Neuron (in vitro differentiated cells): ENCODE results near the gene TMEM186.
"Not testable (repeated sequence)": the region's sequence is repeated elsewhere in the genome, so short reads cannot be mapped to it uniquely, and the experiment has no call there.

Experiments used
- H2AFZ ChIP-seq: one replicate; pipeline ENCODE4 v1.6.1; 2013; ENCODE audit warnings: low read depth, mild to moderate bottlenecking, inconsistent platforms, low read length, moderate library complexity
- H3K27me3 ChIP-seq: one replicate; pipeline ENCODE4 v1.6.1; 2013; ENCODE audit warnings: low read length; ENCODE audit not compliant: insufficient read depth
- H3K36me3 ChIP-seq: one replicate; pipeline ENCODE4 v1.6.1; 2013; ENCODE audit warnings: low read length; ENCODE audit not compliant: insufficient read depth
- H3K4me1 ChIP-seq: one replicate; pipeline ENCODE4 v1.6.1; 2013; ENCODE audit warnings: low read length; ENCODE audit not compliant: insufficient read depth
- H3K4me3 ChIP-seq: 2 replicates; pipeline ENCODE4 v1.5.1; 2013; ENCODE audit warnings: mild to moderate bottlenecking, low read length, moderate library complexity
- H3K9me3 ChIP-seq: one replicate; pipeline ENCODE4 v1.6.1; 2013; ENCODE audit warnings: low read length

Gene TMEM186, protein sequence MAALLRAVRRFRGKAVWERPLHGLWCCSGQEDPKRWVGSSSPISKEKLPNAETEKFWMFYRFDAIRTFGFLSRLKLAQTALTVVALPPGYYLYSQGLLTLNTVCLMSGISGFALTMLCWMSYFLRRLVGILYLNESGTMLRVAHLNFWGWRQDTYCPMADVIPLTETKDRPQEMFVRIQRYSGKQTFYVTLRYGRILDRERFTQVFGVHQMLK

DNA sequence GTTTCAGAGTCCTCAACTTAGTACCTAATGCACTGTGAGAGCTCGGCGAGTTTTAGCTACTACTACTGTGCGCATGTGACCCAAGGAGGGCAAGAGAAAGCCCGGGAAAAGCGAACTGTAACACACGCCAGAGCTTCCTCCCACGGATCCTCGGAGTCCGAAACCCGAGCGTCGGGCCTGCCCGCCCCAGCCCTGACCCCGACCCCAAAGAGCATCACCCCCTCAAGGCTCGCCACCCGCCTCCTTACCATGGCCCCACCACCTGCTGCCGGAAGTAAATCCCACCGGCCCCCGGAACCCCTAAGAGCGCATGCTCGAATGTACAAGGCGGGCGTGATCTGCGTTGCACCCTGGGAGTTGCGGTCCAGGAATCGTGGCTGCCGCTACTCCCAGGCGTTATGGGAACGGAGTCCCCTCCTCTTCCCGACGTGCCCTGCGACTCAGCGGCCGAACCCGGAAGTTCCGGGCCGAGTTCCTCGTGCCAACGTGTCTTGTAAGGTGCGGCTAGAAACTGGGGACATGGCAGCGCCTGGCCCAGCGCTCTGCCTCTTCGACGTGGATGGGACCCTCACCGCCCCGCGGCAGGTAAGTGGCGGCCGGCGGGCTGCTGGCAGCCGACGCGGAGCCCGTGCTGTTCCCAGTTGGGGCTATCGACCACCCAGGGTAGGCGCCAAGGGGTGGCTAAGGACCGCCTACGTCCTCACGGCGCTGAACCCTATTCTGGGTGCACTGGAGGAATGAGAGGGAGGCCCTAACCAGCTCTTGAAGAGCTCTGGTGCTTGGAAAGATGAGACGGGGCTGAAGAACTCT lies at the start of gene TMEM186, which contains the start of gene PMM2:
TMEM186 (minus strand) TSS at position 276 of the 810 bp plus-strand sequence; CDS start at position 251, 25 bp downstream.
PMM2 (plus strand) TSS at position 476 of the 810 bp plus-strand sequence; CDS start at position 520, 44 bp downstream.
- peak within 1 kb of the TSS; percentile 92 for H3K4me3 ChIP-seq
- H3K9me3 ChIP-seq, result no peaks in the 10 kb centered on the region
- peaks cover 16% of the 10 kb centered on the region for H3K36me3 ChIP-seq
- peak within 1 kb of the TSS; percentile 27 for H2AFZ ChIP-seq
- H3K4me1 ChIP-seq, result peaks cover 23% of the 10 kb centered on the region
- no peaks in the 10 kb centered on the region for H3K27me3 ChIP-seq

DNA sequence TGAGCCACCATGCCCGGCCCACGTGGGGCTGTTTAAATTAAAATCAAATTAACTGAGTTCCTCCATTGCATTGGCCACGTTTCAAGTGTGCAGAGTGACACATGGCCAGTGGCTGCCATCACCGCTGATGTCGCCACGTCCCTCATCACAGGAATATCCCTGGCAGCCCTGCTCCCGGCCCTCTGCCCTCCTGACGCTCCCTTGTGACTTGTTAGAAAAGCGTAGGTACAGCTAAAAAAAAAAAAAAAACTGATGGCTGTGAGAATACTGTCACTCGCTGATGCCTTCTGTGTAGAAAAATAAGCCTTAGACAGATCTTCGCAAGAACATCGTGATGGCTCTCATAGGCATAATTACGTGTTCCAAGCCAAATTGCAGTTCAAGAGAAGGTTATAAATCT lies 49.7 kb upstream of the TMEM186 start:
- peaks cover 45% of the 10 kb centered on the region for H3K36me3 ChIP-seq
- no peak overlapping the region for H3K4me3 ChIP-seq

GRCh38 chr16:8846401-8846932 lies 49.0 kb upstream of the TMEM186 start:
- Histone ChIP-seq H3K36me3 (peaks cover 40% of the 10 kb centered on the region), H3K9me3 (no peaks in the 10 kb centered on the region), H3K4me3 (no peak overlapping the region), H3K4me1 (no peaks in the 10 kb centered on the region), H3K27me3 (no peaks in the 10 kb centered on the region), H2AFZ (no peak overlapping the region)

More for the DNA sequence above, 49.7 kb upstream of the TMEM186 start:
- no peak overlapping the region for H2AFZ ChIP-seq
- H3K4me1 ChIP-seq, result peaks cover 2% of the 10 kb centered on the region
- no peaks in the 10 kb centered on the region for H3K27me3 ChIP-seq
- H3K9me3 ChIP-seq, result no peaks in the 10 kb centered on the region

- peaks cover 37% of the 10 kb centered on the region for H3K36me3 ChIP-seq
These were observed 48.4 kb upstream of the TMEM186 start for GRCh38 chr16:8845699-8846298.

GRCh38 chr16:8843296-8843695 lies 45.9 kb upstream of the TMEM186 start:
- peaks cover 12% of the 10 kb centered on the region for H3K36me3 ChIP-seq
- H3K4me3 ChIP-seq, H3K4me1 ChIP-seq, H3K9me3 ChIP-seq, H3K27me3 ChIP-seq, H2AFZ ChIP-seq: not testable (repeated sequence)

More at GRCh38 chr16:8845699-8846298, 48.4 kb upstream of the TMEM186 start:
- no peak overlapping the region for H3K4me3 ChIP-seq
- H3K4me1 ChIP-seq, result no peaks in the 10 kb centered on the region
- no peaks in the 10 kb centered on the region for H3K27me3 ChIP-seq
- no peak overlapping the region for H2AFZ ChIP-seq
- H3K9me3 ChIP-seq, result no peaks in the 10 kb centered on the region

DNA sequence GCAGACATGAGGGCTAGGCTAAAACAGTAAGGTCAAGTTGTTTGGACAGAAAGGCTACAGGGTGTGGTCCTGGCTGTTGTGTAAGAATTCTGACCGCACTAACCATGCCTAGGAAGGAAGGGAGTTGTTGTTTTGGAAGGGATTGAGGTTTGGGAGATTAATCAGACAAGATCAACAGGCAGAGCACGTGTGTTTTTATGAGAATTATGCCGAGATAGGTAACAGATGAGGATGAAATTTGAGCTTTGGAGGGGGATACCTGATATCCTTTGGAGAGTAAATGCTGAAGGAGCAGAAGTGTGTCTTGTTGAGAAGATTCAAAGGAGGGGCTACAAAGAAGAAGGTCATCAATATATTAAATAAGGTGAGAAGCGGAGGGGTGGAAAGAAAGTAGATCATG lies 44.6 kb upstream of the TMEM186 start:
- H2AFZ ChIP-seq, H3K4me3 ChIP-seq, H3K27me3 ChIP-seq, H3K4me1 ChIP-seq, H3K9me3 ChIP-seq, H3K36me3 ChIP-seq: not testable (repeated sequence)

DNA sequence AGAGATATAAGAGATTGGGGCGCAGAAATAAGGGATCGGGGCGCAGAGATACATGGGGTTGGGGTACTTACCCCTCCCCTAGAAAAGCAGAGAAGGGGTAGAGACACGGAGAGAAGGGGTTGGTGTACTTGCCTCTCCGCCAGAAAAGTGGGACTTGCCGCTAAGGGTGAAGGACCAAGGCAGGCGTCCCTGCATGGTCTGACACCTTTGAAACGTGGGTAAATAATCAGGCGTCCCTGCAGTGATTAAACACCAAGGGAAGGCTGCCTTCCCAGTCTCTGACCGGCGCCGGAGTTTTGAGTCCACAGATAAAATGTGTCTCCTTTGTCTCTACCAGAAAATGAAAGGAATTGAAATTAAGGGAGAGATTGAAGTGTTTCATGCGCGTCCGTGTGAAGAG lies 40.2 kb upstream of the TMEM186 start:
- not testable (repeated sequence) for H3K4me3 ChIP-seq, H3K4me1 ChIP-seq, H2AFZ ChIP-seq

DNA sequence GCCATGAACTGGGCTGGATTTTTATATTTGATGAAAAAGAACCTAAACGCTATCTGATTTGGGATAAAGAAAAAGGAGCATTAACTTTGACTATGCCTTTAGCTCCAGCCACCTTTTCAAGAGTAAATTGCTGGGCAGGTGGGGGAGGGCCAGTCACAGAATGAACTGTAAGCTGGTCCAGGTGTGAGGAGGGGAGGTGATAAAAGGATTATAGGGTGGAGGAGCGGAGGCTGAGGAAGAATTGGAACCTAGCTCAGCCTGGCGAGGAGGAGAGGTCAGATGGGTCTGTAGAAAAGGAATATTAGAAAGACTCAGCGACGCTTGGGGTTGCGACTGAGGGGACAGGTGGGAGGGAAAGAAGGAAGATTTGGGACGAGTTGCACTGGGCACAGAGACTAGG lies 39.4 kb upstream of the TMEM186 start:
- not testable (repeated sequence) for H3K36me3 ChIP-seq, H2AFZ ChIP-seq, H3K27me3 ChIP-seq, H3K4me3 ChIP-seq, H3K9me3 ChIP-seq, H3K4me1 ChIP-seq

More for the DNA sequence above, 40.2 kb upstream of the TMEM186 start:
- not testable (repeated sequence) for H3K36me3 ChIP-seq, H3K27me3 ChIP-seq, H3K9me3 ChIP-seq

- H3K36me3 ChIP-seq, result peaks cover 13% of the 10 kb centered on the region
- peaks cover 15% of the 10 kb centered on the region for H3K4me1 ChIP-seq
- no peak overlapping the region for H3K4me3 ChIP-seq
- no peak overlapping the region for H2AFZ ChIP-seq
- no peaks in the 10 kb centered on the region for H3K9me3 ChIP-seq
- H3K27me3 ChIP-seq, result no peaks in the 10 kb centered on the region
These were observed 35.3 kb upstream of the TMEM186 start for GRCh38 chr16:8832717-8833105.

DNA sequence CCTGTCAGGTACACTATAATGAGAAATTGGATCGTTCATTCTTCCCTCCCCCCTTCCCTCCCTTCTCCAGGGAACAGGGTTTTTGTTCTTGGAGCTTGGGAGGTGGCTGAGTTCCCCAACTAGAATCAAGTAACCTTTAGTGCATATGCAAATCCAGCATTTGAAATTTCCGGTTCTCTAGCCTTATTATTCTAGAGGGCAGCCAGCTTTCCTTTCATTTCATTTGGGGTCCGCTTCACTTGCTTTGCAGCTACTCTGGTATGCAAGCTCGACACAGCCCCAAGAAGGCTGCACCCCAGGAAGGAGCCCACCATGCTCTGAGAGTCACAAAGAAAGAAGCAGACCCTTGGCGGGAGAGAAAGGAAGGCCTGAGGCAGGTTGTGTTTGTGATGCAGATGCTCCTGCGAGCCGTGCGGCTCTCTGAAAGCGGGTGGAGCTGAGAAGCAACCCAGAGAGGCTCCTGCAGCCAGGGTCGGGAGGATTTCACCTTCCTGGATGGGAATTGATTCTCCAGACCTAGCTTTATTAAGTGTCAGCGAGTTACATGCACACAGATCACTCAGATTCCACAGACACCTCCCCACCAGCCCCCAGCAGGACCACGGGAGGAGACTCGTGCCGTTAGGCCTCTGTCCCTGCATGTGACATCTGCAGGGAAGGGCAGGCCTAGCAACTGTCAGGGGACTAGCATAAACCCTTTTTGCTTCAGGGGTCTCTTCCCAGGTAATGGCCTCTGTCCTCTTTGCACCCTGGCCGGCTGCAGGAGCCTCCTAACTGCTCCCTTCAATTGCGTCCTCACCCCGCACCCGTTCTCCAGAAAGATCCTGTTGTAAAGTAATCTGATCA lies 34.7 kb upstream of the TMEM186 start:
- H3K27me3 ChIP-seq, result no peaks in the 10 kb centered on the region
- H3K4me3 ChIP-seq, result peak overlapping the region; percentile 2
- H3K9me3 ChIP-seq, result no peaks in the 10 kb centered on the region
- peaks cover 15% of the 10 kb centered on the region for H3K4me1 ChIP-seq
- peaks cover 13% of the 10 kb centered on the region for H3K36me3 ChIP-seq
- H2AFZ ChIP-seq, result peak overlapping the region; percentile 21

- no peak overlapping the region for H3K4me3 ChIP-seq
- H3K9me3 ChIP-seq, result no peaks in the 10 kb centered on the region
- peak overlapping the region; percentile 21 for H2AFZ ChIP-seq
- peaks cover 15% of the 10 kb centered on the region for H3K36me3 ChIP-seq
- no peaks in the 10 kb centered on the region for H3K27me3 ChIP-seq
- peaks cover 15% of the 10 kb centered on the region for H3K4me1 ChIP-seq
These were observed 34.0 kb upstream of the TMEM186 start for GRCh38 chr16:8831450-8831849.

DNA sequence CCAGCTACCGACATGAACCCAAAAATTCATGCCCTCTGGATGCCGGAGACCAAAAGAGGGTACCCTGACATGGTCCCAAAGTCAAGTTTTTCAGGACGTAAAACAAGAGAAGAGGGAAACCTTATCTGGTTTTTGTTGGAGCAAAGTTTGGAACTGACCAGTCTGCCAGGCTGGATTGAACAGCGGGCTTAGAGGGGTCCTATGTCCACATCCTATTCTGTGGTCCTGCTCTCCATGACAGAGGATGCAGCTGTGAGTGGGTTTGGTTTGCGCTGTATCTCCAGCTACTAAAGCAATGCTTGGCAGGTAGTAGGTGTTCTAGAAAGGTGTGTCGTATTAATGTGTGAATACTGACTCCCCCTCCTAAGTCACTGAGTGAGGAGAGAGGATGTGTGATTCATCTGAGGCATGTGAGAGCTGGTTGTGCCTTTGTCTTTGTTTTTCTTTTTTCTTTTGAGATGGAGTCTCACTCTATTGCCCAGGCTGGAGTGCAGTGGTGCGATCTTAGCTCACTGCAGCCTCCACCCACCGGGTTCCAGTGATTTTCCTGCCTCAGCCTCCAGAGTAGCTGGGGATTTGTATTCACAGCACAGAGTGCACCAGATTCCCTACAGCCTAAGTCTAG lies 31.2 kb upstream of the TMEM186 start:
- Histone ChIP-seq H3K36me3 (peaks cover 24% of the 10 kb centered on the region), H2AFZ (no peak overlapping the region), H3K9me3 (peaks cover 2% of the 10 kb centered on the region), H3K4me1 (peaks cover 15% of the 10 kb centered on the region), H3K4me3 (no peak overlapping the region), H3K27me3 (no peaks in the 10 kb centered on the region)
